GM12875 (cell line): ENCODE data around the gene KIFAP3.

ENCODE experiments used
- H3K4me3 ChIP-seq: one replicate; pipeline ENCODE4 v1.5.1; 2011; ENCODE audit warnings: low read depth, low read length, control low read depth
- CTCF ChIP-seq: IDR thresholded peaks from 2 replicates; pipeline ENCODE4 v1.5.1; 2011; ENCODE audit warnings: low read depth, mild to moderate bottlenecking, control low read depth, inconsistent platforms, low read length, moderate library complexity, borderline replicate concordance; ENCODE audit not compliant: insufficient read depth

The KIFAP3 gene

GRCh38 chr1:169999761-170000160 lies 74.7 kb downstream of the KIFAP3 start:
- no peak overlapping the region for H3K4me3 ChIP-seq
- TF ChIP-seq CTCF = no peak

- TF ChIP-seq CTCF = no peak
- no peak overlapping the region for H3K4me3 ChIP-seq
These were observed 75.2 kb downstream of the KIFAP3 start for GRCh38 chr1:169999331-169999741.

- H3K4me3 ChIP-seq = no peak overlapping the region
- no peak for TF ChIP-seq CTCF
These were observed 78.5 kb downstream of the KIFAP3 start for GRCh38 chr1:169995993-169996392.

- no peak for TF ChIP-seq CTCF
- H3K4me3 ChIP-seq = no peak overlapping the region
These were observed 85.2 kb downstream of the KIFAP3 start for GRCh38 chr1:169989246-169989645.

- no peak for TF ChIP-seq CTCF
- no peak overlapping the region for H3K4me3 ChIP-seq
These were observed 88.7 kb downstream of the KIFAP3 start for GRCh38 chr1:169985757-169986156.

- TF ChIP-seq CTCF = no peak
- no peak overlapping the region for H3K4me3 ChIP-seq
These were observed 100.4 kb downstream of the KIFAP3 start for GRCh38 chr1:169974067-169974466.

- no peak overlapping the region for H3K4me3 ChIP-seq
- TF ChIP-seq CTCF = no peak
These were observed 104.4 kb downstream of the KIFAP3 start for GRCh38 chr1:169970114-169970513.
